Fibroblast of lung (primary cell): Measurements from ENCODE around the gene RABGAP1.

Experiments used
- EZH2 ChIP-seq: IDR thresholded peaks from 2 replicates; pipeline ENCODE4 v1.5.1; 2012; ENCODE audit warnings: low read length, control low read depth, mild to moderate bottlenecking; ENCODE audit errors: missing control alignments
- TF ChIP-seq, protein P1 (sequence below), 2 donors: IDR thresholded peaks in 1 of 2; conservative IDR thresholded peaks in 1 of 2; 1 replicate in 1 of 2; 2 replicates in 1 of 2; pipeline ENCODE4 v1.5.1; 2011 to 2012; ENCODE audit warnings: low read length in 2 of 2, control low read depth in 1 of 2, inconsistent platforms in 1 of 2, low read depth in 1 of 2, mild to moderate bottlenecking in 1 of 2

DNA sequence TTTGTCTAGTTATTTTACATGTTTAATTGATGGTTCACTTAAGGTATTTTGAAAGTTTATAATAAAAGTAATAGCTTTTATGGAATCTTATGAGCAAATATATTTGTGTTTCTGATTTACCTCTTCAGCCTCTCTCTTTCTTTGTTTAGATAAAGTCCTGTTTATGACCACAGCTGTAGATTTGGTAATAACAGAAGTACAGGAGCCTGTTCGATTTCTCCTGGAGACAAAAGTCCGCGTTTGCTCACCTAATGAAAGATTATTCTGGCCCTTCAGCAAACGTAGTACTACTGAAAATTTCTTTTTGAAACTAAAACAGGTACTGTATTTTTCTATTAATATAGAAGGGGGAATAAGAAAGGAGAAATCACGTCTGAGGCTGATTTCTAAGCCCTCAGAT is 57.6 kb downstream of the RABGAP1 start:
- TF ChIP-seq EZH2, result no peak
- TF ChIP-seq, protein P1, sequence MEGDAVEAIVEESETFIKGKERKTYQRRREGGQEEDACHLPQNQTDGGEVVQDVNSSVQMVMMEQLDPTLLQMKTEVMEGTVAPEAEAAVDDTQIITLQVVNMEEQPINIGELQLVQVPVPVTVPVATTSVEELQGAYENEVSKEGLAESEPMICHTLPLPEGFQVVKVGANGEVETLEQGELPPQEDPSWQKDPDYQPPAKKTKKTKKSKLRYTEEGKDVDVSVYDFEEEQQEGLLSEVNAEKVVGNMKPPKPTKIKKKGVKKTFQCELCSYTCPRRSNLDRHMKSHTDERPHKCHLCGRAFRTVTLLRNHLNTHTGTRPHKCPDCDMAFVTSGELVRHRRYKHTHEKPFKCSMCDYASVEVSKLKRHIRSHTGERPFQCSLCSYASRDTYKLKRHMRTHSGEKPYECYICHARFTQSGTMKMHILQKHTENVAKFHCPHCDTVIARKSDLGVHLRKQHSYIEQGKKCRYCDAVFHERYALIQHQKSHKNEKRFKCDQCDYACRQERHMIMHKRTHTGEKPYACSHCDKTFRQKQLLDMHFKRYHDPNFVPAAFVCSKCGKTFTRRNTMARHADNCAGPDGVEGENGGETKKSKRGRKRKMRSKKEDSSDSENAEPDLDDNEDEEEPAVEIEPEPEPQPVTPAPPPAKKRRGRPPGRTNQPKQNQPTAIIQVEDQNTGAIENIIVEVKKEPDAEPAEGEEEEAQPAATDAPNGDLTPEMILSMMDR (conservative IDR thresholded peaks at IDR 0.05 in 1 of 2, IDR thresholded peaks at IDR 0.05 in 1 of 2; ENCODE audit: low read depth in 1 of 2, low read length in 2 of 2), result no peak
